Fibroblast of pulmonary artery (primary cell): ENCODE results near the gene DLGAP4.

Experiments used
- DNase-seq: peaks from one replicate; pipeline ENCODE4 v3.0.0-alpha.2; 2010; ENCODE audit warnings: low read depth
- H3K4me3 ChIP-seq: replicated peaks from 2 replicates; pipeline ENCODE4 v1.5.1; 2011; ENCODE audit warnings: low read depth, mild to moderate bottlenecking, control low read depth, low read length, moderate library complexity
- TF ChIP-seq, protein P1 (sequence below): IDR thresholded peaks from 2 replicates; pipeline ENCODE4 v1.5.1; 2011; ENCODE audit warnings: mild to moderate bottlenecking, control low read depth, low read length, inconsistent platforms; ENCODE audit errors: missing control alignments

The DLGAP4 gene

DNA sequence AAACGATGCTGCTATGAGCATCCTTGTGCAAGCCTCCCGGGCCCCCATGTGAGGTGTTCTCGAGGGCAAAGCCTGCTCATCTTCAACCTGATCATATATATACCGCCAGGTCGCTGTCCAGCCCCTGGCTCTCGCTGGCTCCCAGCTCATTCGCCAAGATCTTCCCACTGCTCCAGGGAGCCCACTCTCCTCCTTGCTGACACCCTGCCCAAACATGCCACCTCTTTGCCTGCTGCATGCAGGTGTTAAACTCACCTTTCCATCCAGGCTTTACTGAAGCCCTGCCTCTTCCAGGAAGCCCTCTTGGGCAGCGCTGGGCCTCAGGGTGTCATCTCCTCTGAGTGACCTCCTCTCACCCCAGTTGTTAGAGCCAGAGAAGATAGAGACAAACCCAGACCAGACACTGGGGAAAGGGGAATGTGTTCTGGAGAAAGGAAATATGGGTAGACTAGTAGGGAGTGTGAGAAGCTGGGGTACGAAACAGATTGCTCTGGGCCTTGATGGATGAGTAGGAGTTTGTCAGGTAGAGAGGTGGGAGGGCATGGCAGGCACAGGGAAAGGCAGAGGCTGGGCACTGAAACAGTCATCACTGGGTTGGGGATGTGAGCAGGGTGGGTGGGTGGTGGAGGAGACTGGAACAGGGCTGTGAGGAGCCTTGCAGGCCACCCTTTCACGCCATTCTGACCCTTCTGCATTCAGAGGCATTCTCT lies 1.2 kb upstream of the DLGAP4 start:
- TF ChIP-seq, protein P1, sequence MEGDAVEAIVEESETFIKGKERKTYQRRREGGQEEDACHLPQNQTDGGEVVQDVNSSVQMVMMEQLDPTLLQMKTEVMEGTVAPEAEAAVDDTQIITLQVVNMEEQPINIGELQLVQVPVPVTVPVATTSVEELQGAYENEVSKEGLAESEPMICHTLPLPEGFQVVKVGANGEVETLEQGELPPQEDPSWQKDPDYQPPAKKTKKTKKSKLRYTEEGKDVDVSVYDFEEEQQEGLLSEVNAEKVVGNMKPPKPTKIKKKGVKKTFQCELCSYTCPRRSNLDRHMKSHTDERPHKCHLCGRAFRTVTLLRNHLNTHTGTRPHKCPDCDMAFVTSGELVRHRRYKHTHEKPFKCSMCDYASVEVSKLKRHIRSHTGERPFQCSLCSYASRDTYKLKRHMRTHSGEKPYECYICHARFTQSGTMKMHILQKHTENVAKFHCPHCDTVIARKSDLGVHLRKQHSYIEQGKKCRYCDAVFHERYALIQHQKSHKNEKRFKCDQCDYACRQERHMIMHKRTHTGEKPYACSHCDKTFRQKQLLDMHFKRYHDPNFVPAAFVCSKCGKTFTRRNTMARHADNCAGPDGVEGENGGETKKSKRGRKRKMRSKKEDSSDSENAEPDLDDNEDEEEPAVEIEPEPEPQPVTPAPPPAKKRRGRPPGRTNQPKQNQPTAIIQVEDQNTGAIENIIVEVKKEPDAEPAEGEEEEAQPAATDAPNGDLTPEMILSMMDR = no peak
- no peak for DNase-seq
- H3K4me3 ChIP-seq = no peak overlapping the region

DNA sequence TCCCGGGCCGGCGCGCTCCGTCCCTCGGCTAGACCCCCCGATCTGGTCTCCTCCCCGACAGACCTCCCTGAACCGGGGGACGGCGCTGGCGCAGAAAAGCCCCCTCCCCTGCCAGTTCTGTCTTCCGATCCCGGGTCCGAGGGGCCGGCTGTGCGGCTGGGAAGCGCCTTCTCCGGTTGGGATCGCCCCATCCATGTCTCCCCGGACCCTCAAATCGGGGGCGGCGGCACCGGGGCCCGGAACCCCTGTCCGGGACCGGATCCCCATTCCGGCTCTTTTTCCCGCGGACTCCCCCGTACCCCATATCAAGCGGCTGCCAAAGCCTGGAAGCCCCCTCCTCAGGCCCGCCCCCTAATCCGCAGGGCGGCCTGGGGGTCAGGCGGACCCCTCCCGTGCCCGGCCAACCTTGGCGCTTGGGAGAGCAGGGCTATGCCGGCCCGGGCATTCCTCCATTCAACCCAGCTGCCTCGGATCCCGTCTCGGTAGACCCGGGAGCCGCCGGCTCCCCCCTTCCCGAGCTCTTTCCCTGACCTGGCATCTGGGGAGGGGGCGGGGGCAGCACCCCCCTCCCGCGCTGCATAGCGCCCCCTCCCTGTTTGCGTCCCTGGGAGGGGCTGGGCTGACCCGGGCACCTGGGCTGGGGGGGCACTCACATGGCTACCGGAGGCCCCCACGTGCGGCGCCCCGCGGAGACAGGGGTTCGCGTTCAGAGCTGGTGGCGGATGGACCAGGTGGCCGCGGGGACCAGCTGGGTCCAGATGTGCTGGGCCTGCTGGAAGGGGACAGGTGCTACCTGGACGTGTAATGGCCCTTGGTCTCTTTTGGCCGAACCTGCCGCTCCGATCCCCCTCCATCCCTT lies 643 bp downstream of the DLGAP4 start:
- DNase-seq = no peak
- no peak overlapping the region for H3K4me3 ChIP-seq
- TF ChIP-seq, protein P1 = no peak

DNA sequence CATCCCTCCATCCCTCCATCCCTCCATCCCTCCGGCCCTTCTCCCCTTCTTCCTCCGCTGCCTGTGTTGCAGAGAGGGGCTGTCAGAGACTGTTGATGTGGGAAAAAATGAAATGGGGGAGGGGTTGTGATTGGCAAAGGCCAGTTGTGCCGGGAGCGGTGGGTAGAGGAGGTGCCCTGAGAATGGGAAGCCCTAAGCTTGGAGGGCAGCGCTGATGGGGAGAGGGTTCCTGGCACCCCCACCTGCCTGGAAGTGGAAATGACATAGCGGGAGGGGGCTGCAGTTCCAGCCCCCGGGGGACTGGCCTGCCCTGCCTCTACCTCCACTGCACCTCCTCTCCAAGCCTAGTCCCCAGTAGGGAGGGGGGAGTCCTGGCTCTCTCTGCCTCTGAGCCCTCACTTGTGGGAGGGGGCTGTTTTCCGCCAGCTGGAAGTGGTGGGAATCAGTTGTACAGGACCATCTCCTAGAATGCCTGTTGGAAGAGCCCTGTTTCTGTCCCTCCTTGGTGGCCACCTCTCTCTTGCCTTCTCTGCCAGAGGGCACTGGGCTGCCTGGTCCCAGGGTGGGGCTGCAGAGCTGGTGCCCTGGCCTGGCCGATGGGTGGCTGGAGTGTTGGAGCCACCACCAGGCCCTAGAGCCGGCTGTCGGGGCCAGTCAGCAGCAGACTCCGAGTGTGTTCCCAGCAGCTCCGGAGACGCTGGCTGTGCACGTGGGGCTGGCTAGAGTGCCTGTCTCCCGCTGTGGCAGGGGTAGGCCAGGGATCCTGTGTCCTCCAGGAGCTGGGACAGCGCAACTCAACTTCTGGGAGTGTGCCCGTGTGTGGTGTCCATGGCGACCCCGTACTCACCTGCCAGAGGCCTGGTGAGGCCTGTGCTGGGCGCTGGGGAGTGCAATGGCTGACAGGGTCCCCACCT lies 1.5 kb downstream of the DLGAP4 start:
- no peak for DNase-seq
- H3K4me3 ChIP-seq = no peak overlapping the region
- TF ChIP-seq, protein P1 = no peak

DNA sequence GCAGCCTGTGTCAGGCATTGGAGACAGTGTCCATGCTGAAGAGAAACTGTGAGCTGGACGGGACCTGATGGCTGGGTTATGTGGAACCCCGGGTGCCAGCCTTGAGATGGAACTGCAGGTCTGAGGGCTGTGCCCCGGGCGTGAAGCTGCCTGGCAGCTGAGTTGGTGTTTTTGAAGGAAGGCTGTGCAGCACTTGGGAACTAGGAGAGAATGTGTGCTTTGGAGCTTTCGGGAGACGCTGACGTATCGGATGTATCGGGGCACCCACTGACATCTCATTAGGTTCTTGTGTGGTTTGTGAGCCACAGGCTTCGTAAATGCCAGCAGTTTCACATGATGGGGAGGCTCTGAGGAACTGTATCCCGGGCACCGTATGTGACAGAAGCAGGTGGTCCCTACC lies 2.2 kb downstream of the DLGAP4 start:
- DNase-seq = no peak
- TF ChIP-seq, protein P1 = no peak

DNA sequence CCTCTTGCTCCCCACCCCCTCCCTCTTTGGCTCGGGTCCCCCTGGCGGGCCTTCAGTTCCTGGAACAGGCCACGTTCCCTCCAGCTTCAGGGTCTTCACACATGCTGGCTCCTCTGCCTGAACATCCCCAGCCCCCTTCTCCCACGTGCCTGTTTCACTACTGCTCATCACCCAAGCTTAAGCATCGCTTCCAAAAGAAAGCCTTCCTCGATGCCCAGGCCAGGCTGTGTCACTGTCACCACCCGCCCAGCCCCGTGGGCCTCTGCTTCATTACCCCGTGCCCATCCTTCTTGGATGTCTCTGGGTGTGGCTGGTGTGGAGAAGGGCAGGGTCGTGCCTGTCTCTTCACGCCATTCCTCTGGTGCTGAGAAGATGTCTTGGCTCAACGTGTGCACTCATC lies 2.8 kb downstream of the DLGAP4 start:
- DNase-seq = no peak
- H3K4me3 ChIP-seq = no peak overlapping the region
- TF ChIP-seq, protein P1 = no peak

More for the DNA sequence above, 2.2 kb downstream of the DLGAP4 start:
- no peak overlapping the region for H3K4me3 ChIP-seq

DNA sequence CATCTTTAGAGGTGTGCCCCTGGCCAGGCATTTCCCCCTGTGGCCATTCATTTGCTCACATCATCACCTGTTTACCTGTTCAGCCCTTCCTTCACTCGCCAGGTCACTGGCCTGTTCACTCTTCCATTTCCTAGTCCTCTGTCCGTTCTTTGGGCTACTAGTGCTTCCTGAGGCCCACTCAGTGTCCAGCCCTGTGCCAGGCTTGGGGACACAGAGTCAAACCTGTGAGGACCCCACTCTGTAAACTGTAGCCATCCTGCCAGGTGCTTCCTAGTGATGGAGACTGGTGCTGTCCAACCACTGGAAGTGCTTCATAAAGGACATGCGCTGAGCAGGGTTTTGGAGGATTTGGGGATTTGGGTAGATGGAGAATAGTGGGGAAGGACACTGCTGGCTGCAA lies 3.5 kb downstream of the DLGAP4 start:
- DNase-seq = no peak
- TF ChIP-seq, protein P1 = no peak
- H3K4me3 ChIP-seq = no peak overlapping the region
